ENCODE data around the gene FDX1.

The FDX1 gene

DNA sequence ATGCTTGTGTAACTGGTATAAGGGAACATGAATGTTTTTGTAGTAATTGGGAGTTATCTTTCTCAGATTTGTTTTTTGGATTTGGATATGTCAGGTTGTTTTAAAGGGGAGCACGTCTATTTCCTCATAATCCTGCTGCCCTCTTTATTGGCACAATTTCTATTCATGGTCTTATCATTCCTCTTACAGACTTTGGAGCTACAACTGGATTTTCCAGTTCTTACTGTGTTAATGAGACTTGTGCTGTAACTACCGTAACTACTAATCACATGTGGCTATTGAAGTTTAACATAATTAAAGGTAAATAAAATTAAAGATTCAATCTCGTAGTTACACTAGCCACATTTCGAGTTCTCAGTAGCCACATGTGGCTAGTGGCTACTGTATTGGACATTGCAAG, 1.9 kb downstream of the FDX1 start:
- DNase-seq, result no peak

DNA sequence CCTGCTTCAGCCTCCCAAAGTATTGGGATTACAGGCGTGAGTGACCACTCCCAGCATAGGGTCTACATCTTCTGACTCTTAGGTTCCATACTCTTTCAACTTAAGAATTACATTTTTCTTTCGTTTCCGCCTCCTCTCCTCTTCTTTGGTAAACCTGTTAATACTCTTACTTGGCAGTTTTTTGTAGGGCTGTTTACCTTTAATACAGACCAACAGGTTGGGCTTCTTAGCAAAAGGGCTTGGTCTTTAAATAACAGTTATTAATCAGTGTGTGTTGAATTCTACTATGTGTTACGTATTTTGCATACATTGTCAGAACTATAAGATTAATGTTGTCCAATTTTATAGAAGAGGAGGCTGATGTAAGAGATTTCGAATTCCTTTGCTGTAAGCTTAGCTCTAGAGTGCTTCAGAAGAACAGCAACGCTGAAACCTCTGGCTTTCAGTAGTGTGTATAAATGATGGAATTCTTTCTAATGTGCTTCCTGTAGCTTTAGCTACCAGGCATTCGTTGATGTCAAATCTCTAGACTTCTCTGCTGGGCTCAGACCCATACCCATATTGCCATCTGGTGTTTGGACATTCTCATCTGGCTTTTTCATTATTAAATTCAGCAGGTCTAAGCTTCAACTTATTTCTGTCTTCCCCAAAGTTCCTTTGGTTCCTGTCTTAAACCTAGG, 3.1 kb downstream of the FDX1 start:
- DNase-seq, result no peak

DNA sequence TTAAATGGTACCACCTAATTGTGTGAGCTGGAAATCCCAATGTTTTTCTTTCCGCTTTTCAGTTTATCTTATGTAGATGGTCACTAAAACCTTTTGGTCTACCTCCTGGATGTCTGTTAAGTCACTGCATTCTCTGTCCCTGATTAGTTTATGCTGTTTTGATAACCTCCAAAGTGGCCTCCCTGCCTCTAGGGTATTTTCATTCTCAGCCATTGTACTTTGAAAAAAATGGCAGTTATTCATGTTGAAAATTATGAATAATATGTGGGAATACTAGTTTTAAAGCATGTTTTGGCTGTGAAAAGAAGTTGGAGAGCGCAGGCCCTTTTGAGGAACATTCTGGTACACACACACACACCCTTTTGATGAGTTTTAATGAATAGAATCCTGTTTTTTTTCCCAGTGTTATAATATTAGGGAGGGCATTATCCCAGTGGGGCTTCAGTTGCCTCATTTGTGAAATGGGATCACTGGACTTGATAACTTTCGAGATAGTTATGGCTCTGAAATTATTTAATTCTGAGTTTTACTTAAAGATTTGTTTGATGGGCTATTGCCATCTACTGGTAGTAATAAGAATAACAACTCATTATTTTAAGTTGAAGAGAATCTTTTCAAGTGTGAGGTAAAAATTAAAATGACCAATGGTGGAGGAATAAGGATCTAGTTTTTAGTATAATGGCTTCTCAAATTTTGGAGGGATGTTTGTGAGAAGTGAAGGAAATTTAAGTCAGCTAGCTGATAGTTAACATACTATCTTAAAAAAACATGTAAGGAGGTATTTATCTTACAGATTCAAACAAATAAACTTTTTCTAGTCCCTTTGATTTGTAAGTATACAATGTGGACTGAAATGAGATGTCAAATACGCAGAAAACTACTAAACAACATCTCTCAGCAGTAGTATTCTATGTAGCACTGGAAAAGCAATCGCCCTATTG, 3.9 kb downstream of the FDX1 start:
- DNase-seq, result no peak

DNA sequence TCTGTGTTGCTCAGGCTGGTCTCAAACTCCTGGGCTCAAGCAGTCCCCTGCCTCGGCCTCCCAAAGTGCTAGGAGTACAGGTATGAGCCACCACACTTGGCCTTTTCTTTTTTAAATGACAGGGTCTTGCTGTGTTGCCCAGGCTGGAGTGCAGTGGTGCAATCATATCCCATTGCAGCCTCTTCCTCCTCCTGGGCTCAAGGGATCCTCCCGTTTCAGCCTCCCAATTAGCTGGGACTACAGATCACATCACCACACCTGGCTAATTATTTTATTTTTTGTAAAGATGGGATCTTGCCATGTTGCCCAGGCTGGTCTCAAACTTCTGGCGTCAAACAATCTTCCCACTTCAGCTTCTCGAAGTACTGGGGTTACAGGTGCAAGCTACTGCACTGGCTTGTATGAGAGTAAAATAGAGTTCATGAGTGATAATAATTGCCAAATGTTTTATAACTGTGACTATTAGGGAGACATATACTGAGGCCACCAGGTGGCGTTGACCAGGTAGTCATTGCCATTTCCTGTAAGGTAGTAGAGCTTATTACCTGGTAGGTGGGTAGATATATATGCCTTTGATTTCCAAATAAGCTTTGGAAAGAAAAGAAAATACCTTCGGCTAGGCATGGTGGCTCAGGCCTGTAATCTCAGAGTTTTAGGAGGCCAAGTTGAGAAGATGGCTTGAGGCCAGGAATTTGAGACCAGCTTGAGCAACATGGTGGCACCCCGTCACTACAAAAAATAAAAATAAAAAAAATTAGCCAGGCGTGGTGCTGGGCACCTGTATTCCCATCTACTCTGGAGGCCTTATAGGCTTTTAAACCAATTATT, 5.4 kb downstream of the FDX1 start:
- DNase-seq, result no peak

DNA sequence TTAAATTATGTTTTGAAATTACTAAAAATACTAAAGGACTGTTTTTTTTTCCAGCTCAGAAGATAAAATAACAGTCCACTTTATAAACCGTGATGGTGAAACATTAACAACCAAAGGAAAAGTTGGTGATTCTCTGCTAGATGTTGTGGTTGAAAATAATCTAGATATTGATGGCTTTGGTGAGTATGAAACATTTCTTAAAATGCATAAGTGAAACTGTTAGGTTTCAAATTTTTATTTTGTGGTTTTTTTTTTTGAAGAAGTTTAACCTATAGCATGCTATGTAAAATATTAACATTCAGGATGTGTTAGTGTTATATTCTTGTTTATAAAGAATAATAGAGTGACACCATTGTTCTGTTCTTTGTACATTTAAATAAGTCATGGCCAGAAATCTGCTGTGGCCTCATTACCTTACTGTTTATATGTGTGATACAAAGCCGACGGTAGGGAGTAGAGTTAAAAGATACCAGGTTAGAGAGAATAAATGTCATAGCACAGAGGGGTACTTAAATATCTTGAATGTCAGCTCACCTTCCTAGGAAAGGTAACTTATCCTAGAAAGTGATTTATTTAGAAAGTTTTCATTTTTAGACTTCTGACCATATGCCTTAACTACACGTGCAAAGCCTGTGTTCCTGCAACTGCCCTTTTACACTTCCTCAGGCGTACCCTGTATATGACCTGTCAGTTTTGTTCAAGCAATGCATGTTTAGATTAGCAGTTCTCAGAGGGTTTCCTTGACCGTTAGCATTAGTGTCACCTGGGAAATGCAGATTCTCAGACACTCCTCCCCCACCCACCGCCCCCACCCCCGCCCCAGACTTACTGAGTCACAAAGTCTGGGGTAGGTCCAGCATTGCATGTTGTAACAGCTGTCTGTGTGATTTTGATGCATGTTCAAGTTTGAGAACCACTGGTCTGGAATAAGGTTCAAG, 6.3 kb downstream of the FDX1 start:
- DNase-seq, result no peak

DNA sequence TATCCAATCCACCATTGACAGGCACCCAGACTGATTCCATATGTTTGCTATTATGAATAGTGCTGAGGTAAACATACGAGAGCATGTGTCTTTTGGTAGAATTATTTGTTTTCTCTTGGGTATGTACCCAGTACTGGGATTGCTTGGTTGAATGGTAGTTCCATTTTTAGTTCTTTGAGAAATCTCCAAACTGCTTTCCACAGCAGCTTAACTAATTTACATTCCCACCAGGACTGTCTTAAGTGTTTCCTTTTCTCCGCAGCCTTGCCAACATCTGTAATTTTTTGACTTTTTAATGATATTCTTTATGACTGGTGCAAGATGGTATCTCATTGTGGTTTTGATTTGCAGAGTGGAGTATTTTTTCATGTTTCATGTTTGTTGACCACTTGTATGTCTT, 8.3 kb downstream of the FDX1 start:
- no peak for DNase-seq

DNA sequence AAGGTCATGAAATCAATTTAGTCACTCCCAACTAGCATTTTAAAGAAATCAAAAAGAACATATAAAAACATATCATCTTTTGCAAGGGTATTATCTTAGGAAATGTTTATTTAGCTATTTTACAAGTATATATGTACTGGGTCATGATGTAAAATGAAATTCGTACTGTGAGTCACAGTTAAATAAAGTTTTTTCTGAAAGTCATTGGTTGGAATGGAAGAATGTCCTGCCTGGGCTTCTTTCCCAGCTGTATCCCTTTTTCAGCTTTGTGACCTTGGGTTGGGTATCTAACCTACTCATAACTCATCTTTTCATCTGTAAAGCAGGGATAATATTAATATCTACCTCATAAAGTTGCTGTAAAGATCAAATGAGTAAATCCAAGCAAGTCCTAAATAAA, 15.7 kb downstream of the FDX1 start:
- DNase-seq, result no peak

DNA sequence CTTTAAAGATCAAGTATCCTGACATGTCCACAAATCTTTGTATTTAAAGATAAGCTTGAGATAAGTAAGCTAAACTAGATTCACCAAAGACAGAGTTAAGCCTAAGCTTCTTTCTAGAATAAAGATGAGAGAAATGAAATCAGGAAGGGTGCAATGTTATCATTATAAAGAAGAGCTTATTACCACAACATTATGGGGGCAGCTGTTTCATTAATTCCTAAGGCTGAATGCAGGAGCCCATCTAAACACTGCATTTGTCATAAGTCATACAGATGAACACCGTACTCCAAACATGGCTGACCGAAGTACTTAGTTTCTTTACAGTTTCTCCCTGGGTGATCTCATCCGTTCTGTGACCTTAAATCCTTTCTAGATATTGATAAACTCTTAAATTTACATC, 16.3 kb downstream of the FDX1 start:
- DNase-seq, result no peak

DNA sequence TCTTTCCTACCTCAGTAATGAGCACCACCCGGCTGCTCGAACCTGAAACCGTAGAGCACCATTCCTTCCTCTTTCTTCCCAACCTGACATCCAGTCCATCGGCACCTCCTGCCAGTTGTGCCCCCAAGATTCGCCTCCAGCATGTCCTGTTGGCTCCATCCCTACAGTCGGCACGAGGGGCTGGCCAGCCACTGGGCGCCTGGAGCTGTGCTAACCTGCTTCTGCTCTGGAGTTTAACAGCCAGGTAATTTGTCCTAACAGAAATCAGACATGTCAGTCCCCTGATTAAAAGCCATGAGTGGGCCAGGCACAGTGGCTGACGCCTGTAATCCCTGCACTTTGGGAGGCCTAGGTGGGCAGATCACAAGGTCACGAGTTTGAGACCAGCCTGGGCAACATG, 16.8 kb downstream of the FDX1 start:
- DNase-seq, result no peak

DNA sequence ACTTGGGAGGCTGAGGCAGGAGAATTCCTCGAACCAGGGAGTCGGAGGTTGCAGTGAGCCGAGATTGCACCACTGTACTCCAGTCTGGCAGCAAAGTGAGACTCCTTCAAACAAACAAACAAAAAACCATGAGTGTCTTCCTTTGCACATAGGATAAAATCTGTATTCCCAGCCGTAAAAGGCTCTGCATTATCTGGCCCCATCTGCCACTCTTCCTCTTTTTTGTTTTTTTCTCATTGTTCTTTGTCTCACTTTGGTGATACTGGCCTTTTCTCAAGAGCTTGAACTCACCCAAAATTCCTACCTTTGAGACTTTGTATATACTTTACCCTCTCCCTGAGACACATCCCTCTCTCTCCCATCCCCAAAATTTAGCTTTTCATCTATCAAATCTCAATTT, 17.6 kb downstream of the FDX1 start:
- no peak for DNase-seq

DNA sequence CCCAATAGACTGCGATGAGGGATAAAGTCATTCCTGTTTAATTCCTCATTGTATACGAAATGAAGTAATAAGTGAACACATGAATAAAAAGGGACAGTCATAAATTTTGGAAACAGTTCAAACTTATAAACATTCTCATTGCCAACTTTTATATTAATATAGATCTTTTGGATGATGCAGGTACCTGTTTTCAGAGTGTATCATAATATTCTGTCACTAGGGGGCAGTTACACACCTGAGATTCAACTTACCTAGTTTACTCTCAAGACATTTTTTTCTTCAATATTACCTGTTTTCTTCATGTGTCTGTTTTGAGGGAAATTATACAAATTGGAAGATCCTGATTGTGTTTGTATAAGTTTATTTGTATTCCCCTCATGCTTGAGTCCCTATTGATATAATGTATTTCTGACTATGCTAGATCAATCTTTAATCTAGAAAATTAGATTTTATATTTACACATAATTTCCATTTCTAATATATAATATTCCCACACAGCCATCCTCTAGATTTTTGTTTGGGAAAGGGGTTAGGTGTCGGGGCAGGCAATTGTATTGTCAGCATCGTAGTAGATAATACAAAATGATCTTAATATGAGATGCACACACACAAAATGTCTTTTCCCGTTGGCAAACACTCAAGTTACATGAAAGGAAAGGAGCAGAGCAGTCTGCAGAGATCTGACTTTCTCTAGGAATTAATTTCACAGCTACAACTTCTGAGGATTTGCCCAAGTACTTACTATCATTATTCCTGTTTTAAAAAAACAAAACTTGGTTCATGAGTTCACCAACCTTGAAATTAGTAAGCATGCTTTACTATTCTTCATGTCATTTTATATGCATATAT, 18.4 kb downstream of the FDX1 start:
- no peak for DNase-seq

DNA sequence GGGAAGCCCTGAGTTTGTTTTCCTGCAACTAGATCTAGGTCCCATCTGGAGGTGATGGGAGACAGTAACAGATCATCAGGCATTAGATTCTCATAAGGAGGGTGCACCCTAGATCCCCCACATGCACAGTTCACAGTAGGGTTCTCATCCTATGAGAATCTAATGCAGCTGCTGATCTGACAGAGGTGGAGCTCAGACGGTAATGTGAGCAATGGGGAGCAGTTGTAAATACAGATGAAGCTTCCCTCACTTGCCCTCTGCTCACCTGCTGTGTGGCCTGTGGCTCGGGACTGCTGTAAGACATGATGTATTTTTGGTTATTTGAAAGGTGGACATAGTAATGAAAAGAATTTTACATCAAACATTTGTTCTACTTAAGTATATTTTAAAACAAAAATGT, 20.5 kb downstream of the FDX1 start:
- DNase-seq, result no peak

DNA sequence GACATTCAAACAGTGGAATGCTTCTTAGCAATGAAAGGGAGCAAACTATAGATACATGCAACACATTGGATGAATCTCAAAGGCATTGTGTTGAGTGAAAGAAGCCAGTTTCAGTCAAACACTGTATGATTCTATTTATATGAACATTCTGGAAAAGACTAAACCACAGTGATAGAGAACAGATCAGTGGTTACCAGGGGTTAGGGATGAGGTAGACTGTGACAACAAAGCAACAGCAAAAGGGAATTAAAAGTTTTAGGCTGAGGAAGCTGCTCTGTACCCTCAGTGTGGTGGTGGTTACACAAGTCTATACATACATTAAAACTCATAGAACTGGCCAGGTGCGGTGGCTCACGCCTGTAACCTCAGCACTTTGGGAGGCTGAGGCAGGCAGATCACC, 23.0 kb downstream of the FDX1 start:
- DNase-seq, result no peak

DNA sequence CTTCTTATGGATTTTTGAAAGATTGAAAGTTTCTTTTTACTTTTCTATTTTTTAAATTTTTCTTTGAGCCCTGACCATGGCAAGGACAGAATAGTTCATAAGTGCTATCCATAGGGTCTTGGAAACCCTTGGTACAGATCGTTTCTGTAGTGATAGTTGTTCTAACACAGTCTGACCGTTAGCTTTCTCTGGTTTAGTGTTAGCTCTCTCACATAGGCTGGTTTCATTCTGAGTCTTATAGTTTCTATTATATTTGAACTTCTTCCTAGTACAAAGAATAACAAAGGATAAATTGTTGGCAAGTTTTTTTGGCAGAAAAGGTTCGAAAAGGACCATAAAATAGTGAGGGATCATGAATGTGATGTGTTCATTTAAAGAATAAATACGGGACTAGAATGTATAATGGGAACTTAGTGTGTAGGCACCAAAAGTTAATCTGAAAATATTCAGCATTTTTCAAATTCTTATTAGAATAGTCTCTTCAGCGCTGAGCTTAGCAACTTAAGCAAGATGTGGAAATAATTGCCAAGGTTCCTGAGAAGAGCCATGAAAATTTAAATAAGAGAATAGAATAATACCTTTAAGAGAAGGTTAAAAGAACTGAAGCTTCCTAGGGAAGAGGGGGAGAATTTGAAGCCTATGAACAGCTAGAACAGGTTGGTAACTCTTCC, 24.1 kb downstream of the FDX1 start:
- no peak for DNase-seq

DNA sequence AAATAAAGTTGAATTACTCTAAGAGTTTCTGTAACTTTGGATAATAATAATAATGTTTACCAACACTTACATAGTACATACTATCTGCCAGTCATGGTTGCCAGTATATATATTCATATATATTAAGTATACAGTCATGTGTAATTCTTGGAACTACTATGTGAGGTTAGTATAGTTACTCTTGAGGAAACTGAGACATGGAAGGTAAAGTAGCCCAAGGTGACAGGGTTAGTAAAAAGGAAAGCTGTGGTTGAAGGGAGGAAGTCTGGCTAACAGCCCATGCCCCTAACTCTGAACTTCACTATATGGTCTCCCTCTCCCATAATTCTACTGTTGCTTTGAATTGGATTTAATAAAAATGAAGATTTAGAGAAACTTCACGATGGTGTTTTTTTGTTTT, 24.9 kb downstream of the FDX1 start:
- no peak for DNase-seq

DNA sequence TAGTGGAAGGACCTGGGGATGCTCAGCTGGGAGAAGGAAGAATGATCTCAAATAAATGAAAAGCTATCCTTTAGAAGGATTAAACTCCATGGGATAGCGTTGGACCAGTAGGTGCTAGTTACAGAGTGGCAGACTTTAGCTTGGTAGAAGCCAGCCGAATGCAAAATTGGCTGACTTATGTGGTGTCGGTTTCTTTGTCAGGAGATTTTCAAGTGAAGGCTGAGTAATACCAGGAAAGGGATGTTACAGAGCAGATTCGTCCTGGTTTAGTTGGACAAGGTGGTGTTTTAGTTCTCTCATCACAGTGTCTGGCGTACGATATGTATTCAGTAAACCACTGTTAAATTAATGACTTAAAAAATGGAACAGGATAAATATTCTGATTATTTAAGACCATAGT, 26.0 kb downstream of the FDX1 start:
- no peak for DNase-seq

DNA sequence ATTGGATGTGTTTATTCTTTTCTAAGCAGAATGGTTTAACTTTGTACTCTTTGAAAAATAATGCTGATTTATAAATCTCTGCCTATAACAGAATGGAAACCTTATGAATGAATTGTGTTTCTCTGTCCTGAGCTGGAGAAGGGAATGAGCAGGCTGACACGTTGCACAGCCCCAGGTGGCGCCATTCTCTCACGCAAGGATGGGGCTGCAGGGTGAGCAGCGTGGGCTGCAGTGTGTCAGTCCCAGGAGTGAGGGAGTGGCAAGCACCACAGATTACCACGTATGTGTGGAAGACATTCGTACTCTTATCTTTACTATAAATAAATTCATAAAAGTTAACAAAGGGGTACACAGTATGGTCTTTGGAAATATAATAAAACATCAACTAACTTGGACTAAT, 33.4 kb downstream of the FDX1 start:
- DNase-seq, result no peak

DNA sequence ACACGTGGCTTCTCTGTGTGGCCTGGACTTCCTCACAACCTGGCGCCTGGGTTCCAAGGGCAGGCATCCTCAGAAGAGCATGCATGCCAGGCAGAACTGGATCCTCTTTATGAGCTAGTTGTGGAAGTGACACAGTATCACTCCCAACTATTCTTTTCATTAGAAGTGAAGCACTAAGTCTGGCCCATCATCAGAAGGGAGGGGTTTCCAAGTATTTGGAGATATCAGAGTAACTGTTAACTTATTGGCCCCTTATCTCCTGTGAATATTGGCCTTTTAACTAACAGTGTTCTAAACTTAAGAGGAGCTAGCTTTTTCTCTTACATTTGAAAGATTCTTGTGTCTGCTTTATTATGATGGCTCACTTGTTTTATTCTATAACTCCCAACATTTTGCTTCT, 35.5 kb downstream of the FDX1 start:
- DNase-seq, result no peak

DNA sequence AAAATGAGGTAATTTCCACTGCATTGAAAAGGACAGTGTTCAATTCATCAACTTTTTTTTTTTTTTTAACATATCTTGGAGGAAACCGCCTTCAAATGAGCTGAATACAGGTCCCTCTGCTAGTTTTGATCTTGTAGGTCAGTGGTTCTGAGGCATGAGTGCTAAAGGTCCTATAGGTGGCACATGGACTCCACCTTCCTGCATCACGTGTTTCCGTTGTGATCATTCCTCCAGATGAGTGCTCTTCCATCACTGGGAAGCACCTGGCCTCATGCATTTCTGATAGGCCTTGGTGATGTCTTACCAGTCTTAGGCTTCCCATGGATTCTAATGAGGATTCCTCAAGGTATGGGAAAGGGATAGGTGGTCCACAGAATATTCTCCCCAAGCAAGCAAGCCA, 37.8 kb downstream of the FDX1 start:
- no peak for DNase-seq

DNA sequence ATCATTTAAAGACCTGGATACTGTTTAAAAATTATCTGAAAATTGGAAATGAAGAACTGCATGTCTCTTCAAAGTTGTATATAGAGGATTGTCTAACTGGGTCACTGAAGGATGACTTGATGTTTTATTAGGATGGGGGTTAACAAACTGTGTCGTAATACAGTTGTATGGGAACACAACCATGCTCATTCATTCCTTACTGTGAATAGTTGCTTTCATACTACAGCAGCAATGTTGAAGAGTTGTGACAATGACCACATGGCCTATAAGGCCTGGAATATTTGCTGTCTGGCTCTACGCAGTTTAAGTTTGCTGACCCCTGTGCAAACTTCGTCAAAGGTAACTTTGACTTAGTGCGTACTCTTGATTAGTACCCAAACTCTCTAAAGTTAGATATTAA, 38.4 kb downstream of the FDX1 start:
- DNase-seq, result no peak

DNA sequence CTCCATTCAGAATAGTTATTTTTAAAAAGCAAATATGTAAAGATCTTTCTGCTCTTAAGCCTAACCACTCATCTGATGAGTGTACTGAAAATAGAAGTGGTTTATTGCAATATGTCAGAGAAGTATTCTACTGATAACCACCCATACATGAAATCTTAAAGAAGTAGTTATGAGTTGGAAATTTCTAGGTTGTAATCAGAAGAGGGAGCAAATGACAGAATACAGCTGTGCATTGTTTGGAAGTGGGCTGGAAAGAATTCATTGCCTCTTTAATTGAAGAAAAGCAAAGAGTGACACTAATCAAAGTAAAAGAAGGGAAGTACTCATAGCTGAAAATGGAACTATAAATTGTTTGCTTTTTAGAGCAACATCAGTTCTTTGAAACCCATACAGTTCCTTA, 39.4 kb downstream of the FDX1 start:
- no peak for DNase-seq

Measured in bone marrow (tissue), 2 donors.